ENCODE data around the gene EYS.

- TF ChIP-seq SUZ12 (IDR thresholded peaks at IDR 0.05; ENCODE audit: low read depth, low read length) (no peak), PAX8 (CRISPR knock-in tag; IDR thresholded peaks at IDR 0.05; ENCODE audit: borderline replicate concordance) (no peak), STAT5B (CRISPR knock-in tag; IDR thresholded peaks at IDR 0.05) (no peak), ASH2L (IDR thresholded peaks at IDR 0.05; ENCODE audit: insufficient read length, low read depth, low read length) (no peak), ZNF737 (CRISPR knock-in tag; IDR thresholded peaks at IDR 0.05; ENCODE audit: borderline replicate concordance) (no peak), ZNF318 (CRISPR knock-in tag; IDR thresholded peaks at IDR 0.05) (no peak), RNF219 (CRISPR knock-in tag; IDR thresholded peaks at IDR 0.05) (no peak), ZNF260 (CRISPR knock-in tag; IDR thresholded peaks at IDR 0.05; ENCODE audit: borderline replicate concordance, low read depth) (no peak), ATF3 (CRISPR knock-in tag; IDR thresholded peaks at IDR 0.05) (no peak), CTCF (CRISPR knock-in tag; IDR thresholded peaks at IDR 0.05) (no peak)
Measured at GRCh38 chr6:63792736-63793464, 1914.1 kb downstream of the EYS start.

All from HepG2 (cell line).